CMK (cell line): ENCODE data around the gene TCF15.
"Not testable (repeated sequence)": the region's sequence is repeated elsewhere in the genome, so short reads cannot be mapped to it uniquely, and the experiment has no call there.

Experiments
- DNase-seq: peaks from one replicate; pipeline ENCODE4 v3.0.0-alpha.2; 2010; ENCODE audit warnings: low read depth

Gene TCF15

DNA sequence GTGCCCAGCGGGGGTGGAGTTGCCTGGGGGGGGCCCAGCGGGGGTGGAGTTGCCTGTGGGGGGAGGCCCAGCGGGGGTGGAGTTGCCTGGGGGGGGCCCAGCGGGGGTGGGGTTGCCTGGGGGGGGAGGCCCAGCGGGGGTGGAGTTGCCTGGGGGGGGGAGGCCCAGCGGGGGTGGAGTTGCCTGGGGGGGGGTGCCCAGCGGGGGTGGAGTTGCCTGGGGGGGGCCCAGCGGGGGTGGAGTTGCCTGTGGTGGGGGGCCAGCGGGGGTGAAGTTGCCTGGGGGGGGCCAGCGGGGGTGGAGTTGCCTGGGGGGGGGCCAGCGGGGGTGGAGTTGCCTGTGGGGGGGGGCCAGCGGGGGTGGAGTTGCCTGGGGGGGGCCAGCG lies 31.9 kb upstream of the TCF15 start:
- not testable (repeated sequence) for DNase-seq

DNA sequence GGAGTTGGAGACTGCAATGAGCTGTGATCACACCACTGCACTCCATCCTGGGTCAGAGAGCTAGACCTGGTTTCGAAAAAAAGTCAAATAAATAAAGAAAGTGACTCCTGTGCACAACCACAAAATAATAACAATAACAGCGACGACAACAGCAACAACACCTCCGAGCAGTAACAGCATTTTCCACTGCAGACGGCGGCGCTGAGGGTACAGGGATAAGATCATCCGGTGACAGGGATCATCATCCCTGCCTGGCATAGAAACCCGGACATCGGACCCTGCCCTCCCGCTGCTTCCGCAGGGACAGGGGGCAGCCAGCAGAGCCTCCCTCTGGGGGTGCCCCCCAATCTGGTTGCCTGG lies 31.4 kb upstream of the TCF15 start:
- no peak for DNase-seq

DNA sequence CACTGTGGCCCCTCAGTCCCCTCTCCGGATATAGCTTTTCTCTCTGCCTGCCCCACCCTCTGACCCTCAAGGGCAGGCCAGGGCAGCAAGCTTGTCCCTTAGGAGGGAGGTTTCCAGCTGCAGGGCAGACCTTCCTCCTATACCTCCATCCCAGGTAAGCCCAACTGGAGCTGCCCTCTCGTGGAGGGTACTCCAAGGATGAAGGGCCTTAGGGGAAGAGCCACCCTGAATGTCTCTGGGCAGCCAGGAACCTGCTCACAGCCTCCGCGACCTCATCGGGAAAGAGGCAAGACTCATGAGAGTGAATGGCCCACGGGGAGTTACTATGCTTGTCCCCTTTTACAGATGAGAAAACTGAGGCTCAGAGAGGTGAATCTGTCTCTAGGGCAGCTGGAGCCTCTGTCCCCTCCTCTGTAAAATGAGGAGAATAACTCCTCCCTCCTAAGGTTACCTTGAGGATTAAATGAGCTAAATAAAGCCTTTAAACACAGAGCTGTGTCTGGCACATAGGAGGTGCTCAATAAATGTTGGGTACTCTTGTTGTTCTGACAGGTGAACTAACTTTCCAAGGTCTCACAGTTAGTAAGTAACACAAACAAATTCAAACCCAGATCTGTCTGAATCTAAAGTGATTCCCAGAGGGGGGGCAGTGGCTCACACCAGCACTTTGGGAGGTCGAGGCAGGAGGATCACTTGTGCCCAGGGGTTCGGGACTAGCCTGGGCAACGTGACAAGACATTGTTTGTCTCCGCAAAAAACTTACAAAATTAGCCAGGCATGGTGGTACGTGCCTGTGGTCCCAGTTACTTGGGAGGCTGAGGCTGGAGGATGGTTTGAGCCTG lies 30.8 kb upstream of the TCF15 start:
- DNase-seq = no peak

DNA sequence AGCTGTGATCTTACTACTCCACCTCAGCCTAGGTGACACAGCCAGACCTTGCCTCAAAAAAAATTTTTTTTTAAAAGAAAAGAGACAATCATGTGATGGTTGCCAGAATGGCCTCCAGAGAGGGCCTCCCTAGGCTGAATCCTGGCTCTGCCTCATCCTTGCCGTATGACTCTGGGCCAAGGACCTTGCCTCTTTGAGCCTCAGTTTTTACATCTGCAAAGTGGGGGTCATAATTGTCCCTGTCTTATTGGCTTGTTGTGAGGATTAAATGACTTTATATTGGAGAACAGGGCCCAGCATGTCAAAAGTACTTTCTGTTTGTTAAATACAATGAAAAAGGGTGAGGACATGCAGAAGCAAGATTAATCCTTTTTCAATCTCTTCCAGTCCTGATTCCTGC lies 28.5 kb upstream of the TCF15 start:
- DNase-seq = no peak

DNA sequence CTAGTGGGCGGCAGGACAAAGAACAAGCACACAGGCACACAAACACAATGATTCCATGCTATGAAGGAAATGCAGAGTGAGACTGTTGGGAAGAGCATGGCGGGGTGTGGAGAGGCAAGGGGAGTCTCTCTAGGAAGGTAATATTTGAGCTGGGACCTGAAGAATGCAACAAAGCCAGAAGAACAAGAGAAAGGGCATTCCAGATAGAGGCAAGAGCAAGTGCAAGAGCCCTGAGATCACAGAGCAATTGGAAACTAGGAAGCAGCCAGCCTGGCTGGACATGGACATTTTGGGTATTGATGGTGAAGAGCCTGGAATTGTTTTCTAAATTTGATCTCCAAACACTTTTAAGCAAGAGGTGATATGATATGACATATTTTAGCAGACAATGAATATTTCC lies 27.4 kb upstream of the TCF15 start:
- no peak for DNase-seq

DNA sequence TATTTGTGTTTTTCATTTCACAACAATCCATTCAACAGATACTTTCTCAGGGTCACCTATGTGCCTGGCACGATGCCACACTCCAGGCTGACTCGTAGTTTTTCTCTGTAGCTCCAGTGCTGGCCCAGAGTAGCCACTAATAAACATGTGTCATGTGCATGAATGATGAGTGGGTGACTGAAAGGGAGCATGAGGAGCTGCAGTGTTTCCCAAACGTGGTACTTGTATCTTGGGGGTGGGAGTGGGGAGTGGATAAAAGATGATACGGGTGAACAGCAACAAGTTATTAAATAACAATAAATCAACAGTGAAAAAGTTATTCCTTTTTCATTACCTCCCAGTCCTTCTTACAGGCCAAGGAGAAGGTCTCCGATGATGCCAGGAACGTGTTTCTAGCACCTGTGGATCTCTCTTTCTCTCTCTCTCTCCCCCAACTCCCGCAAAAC lies 25.8 kb upstream of the TCF15 start:
- no peak for DNase-seq

DNA sequence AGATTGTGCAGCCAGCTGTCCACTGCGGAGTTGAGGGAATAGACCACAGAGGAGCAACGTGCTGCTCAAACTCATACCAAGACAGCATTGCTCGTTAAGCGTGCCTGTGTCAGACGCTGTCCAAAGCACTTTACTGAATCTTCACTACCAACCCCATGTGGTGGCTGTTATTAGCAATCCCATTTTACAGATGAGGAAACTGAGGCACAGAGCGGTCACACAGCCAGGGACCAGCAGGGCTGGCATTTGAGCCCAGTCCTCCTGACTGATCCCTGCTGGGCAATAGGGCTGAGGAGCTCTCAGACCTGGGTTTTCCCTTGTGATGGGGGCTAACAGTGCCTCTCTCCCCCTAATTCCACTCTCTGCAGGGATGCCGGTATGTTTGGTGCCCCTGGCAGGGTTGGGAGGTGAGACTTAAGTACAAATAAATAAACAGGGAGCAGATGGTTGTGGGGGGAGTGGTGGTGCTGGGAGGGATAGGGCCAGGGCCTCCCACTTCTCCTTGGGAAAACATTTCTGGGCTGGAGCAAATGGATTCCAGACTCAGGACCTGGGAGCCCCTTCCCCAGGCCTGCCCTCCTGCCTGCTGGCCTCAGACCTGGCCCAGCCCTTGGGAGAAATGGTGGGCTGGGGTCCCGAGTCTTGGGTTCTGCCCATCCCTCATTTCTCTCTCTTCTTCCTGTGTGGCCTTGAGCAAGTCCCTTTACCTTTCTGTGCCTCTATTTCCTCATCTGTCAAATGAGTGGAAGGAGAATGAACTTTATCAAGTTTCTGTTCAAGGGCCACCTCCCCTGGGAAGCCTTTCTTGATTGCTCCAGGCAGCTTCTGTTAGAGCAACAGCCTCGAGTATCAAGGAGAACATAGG lies 25.2 kb upstream of the TCF15 start:
- no peak for DNase-seq

DNA sequence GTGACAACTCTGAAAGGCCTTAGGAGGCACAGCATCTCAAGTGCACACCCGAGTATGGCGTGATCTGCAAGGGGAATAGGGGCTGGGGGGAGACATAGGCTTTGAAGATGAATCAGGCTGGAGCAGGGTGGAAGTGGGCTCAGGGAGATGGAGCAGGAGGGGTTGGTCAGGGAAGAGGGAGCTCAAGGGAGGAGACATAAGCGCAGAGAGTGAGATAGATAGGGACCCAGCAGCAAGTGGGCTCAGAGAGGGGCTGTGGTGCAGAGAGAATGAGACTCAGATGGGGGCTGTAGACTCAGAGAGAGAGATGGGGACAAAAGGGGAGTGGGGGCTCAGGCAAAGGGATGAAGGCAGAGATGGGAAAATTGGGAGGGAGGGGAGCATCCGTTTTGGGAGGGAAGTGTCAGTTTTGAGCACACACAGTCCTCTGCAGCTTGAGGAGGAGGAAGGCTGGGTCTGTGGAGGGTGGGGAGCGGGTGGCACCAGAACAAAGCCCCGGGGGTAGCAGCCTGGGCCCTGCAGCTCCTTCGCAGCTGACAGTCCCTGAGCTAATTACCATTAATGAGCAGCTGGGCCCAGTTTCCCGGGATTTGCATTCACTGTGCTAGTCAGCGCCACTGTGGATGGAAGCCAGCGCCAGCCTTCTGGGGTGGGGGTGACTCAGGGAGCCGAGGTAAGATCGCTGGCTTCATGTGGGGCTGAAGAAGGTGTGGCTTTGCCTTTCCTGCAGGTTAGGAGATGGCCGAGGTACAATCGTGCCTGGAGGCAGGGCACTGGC lies 24.2 kb upstream of the TCF15 start:
- DNase-seq = no peak

DNA sequence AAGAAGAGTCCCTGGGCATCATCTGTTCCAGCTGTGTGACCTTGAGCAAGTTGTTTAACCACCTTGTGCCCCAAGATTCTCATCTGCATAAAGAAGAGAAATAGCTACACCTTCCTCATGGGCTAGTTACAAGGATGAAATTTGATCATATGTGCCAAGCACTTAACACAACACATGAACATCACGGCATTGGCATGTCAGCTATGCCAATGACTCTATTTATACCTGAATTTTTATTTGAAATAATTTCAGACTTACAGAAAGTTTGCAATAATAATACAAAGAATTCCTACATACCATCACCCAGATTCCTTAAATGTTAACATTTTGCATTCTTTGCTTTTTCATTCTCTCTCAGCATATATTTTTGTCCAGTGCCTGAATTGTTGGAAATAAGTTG lies 21.0 kb upstream of the TCF15 start:
- no peak for DNase-seq

DNA sequence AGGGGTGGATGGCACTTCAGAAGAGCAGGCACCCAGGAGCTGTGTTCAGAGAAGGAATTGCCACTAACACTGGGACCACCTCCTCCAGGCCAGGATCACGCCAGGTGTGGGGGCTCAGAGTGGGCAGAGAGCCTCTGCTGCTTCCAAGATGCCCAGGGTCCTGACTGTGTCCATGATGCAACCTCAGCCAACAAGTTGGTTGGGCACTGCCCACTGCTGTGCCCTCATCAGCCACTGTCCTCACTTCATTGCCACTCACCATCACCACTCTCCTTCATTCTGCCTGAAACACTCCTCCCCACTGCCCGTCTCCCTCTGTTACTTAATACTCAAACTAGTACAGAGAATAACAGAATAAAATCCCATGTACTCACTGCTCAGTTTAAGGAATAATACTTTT lies 16.5 kb upstream of the TCF15 start:
- DNase-seq = no peak

DNA sequence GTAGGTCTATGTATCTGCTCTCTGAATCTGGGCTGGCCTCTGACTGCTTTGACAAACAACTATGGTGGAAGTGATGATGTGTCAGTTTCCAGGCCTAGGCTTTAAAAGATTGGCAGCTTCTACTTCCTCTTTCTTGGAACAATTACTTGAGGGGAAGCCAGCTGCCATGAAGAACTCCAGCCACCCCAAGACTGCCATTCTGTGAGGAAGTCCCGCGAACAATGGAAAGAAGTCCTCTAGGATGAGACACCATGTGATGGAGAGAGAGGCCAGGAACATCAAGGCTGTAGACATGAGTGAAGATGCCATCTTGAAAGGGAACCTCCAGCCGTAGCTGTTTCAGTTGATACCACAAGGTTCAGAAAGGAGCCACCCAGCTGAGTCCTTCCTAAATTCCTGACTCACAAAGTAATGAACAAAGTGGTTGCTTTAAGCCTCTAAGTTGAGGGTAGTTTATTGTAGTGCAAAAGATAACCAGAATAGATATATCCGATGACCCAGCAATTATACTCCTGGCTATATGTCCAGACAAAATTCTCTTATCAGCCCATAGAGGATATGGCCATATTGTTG lies 15.3 kb upstream of the TCF15 start:
- peak; percentile 81 for DNase-seq

DNA sequence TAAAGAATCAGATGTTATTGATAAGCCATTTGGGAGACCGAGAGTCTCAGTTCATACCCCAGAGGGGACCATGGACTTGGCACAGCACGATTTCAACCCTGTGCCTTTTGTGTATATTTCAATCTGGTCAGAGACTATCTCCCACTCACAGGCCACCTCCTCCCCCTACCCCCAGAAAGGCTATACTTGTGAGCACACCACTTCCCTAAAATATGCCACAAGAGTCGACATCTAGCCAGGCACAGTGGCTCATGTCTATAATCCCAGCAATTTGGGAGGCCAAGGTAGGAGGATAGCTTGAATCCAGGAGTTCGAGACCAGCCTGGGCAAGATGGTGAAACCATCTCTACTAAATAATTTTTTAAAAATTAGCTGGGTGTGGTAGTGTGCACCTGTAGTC lies 13.6 kb upstream of the TCF15 start:
- DNase-seq = no peak

DNA sequence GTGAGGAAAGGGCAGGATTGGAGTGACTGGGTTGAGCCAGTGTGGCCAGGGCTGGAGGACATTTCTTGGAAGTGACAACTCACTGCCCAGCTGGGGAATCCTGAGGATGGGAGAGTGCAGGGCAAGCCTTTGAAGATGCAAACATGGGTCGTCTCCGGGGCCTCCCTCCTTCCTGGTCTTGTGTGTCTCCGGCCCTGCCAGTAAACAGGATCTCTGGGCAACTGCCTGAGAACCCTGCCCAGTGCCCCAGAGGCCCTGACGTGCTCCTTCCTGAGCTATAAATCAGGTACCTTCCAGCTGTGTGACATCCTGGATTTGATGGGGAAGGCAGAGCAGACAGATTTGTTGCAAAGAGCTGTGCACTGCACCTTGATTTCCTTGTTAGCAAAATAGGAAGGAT lies 12.9 kb upstream of the TCF15 start:
- DNase-seq = no peak

DNA sequence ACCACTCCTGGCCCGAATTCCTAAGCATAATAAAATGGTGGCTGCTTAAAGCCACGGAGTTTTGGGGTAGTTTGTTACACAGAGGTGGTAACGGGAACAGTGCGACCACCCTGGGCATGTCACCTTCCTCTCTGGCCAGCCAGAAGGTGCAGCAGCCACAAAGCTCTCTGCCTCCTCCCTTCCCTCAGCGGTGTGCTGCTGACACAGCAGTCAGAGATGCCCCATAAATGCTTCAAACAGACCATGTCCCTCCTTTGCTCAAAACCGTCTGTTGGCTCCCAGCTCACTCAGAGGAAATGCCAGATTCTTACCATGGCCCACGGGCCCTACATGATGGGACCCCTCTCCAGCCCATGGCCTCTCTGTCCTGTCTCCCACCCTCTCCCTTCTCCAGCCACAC lies 12.1 kb upstream of the TCF15 start:
- no peak for DNase-seq

DNA sequence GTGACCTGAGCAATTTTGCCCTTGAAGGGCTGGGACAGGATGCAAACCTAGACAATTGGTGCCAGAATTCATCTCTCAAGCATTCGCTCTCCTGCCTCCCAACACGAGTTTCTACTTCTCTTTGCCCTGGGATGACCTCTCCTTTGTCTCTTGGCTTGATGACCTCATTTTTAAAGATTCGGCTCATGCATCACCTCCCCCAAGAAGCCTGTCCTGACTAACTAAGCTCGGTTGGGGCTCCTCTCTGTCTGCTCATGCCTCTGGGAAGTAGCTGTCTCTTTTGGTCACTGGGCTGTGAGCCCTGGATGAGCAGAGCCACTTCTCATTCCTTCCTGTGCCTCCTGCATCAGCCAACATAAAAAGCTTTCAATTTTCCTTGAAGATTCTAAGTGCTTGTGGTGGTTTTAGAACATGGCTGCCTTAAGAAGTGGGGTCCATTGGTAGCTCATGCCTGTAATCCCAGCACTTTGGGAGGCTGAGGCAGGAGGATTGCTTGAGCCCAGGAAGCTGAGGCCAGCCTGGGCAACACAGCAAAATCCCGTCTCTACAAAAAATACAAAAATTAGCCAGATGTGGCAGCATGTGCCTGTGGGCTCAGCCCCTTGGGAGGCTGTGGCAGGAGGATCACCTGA lies 11.1 kb upstream of the TCF15 start:
- DNase-seq = no peak

DNA sequence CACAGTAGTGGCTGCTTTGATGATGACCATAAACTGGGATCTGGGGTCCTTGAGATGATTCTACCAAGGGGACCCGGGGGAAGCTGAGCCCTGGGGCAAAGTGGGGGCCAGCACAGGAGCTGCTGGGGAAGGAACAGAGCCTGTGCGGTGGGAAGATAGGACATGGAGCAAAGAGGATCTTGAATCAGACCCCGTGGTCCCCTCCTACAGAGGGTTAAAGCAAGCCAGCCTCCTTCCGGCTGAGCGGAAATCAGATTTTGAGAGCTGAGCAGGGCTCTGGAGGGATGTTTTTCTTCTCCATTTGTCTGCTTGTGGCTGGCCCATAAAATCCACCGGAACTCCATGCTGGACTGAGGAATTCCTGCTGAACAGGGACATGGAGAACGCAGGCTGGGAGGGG lies 10.1 kb upstream of the TCF15 start:
- DNase-seq = no peak

DNA sequence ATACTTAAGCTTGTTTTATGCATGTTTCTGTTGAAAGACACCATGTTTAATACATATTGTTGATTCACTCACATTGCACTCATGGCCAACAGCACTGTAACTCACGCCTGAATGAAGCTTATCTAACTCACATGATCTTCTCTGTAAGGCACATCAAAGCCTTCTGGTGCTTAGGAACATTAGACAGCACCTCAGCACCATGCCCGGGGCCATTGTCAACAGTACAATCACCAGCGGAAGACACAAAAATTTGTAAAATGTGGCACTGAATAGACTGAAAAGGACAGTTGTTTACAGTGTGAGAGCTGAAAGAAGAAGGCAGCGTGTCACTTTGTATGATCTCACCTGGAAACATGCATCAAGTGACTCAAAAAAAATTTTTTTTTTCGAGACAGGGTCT lies 8.9 kb upstream of the TCF15 start:
- no peak for DNase-seq

DNA sequence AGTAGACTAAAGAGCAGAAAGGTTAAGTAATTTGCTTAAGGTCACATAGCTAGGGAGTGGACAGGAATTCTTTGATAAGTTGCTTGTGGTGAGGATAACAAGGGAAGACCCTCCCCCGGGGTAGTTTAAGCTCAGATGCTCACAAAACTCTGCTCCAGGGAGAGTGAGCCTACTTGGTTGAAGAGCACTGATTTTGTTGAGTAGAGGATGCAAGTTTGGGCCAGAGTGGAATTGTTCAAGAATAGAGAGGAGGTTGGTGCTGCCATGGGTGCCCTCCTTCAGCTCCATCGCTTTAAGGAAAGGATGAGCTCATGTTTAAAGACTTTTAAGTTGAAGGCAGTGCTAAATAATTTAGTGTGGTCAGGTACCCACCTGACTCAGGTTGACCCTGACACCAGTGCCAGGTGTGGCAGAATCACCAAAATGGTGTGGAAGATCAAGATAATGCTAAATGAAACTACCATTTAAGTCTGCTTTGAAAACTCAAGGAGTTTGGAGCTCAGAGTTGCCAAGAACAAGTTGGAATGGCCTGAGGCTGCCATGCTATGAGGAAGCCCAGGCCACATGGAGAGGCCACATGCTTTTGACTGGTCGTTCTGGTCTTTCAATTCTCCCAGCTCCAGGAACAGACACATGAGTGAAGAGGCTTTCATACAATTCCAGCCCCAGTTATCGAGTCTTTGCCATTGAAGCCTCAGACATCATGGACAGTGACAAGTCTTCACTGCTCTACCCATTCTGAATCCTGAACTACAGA lies 8.0 kb upstream of the TCF15 start:
- DNase-seq = no peak

DNA sequence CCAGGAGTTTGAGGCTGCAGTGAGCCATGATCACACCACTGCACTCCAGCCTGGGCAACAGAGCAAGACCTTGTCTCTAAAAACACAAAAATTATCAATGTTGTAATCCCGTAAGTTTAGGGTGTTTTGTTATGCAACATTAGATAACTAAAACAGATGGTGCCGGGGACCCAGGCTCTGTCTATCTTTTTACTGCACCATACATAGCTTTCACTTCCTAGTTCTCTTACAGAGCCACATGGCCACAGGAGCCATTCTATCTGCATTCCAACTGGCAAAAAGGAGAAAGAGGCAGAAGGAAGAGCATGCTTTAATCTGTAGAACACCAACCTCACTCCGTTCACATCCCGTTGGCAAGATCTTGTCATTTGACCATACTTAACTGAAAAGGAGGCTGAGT lies 5.4 kb upstream of the TCF15 start:
- peak; percentile 45 for DNase-seq

DNA sequence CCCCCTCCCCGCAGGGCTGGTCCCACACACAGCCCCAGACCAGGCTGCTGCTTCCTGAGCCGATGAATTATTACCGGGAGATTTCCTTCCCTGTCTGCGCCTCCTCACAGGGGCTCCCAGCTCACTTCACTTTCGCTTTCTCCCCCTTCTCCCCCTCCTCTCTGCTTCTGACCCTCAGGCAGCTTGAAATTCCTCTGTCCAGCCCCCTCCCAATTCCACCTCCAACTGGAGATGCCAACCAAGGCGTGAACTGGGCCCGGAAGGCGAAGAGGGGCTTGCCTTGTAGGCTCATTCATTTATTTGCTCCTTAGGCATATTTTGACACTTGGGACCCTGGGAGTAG lies 1.7 kb upstream of the TCF15 start:
- DNase-seq = no peak
